Prostate gland (tissue), 2 donors: ENCODE data around the gene SLC34A1.

Experiments
- CTCF ChIP-seq, 4 experiments: fragments of 200-600 bp in 2 of 4; fragments of 450-650 bp in 2 of 4; sonication (generic) in 2 of 4; IDR thresholded peaks; 1 replicate in 3 of 4; 2 replicates in 1 of 4; pipeline ENCODE4 v1.5.1; 2016 to 2019; ENCODE audit warnings: antibody characterized with exemption in 4 of 4, mild to moderate bottlenecking in 2 of 4, moderate library complexity in 2 of 4
- POLR2A ChIP-seq: fragments of 450-650 bp; IDR thresholded peaks from one replicate; pipeline ENCODE4 v1.6.1; 2016; ENCODE audit warnings: antibody characterized with exemption, mild to moderate bottlenecking
- POLR2AphosphoS5 ChIP-seq: sonication (generic); formaldehyde crosslinking; IDR thresholded peaks from one replicate; pipeline ENCODE4 v1.6.1; 2017; ENCODE audit warnings: antibody characterized with exemption

- TF ChIP-seq CTCF (IDR thresholded peaks at IDR 0.05) (no peak), POLR2AphosphoS5 (no peak), POLR2A (no peak)
These were observed 19.9 kb upstream of the SLC34A1 start for GRCh38 chr5:177364159-177364962.
